GM18907 (cell line): ENCODE measurements around the gene ZMYM1.
"Not testable (repeated sequence)": the region's sequence is repeated elsewhere in the genome, so short reads cannot be mapped to it uniquely, and the experiment has no call there.

Experiments used
- ATAC-seq: cut with Tn5 transposase; IDR thresholded peaks from one replicate; pipeline ENCODE4 v1.9.1; 2021; ENCODE audit warnings: mild to moderate bottlenecking, moderate library complexity; ENCODE audit not compliant: unreplicated experiment

Gene ZMYM1

DNA sequence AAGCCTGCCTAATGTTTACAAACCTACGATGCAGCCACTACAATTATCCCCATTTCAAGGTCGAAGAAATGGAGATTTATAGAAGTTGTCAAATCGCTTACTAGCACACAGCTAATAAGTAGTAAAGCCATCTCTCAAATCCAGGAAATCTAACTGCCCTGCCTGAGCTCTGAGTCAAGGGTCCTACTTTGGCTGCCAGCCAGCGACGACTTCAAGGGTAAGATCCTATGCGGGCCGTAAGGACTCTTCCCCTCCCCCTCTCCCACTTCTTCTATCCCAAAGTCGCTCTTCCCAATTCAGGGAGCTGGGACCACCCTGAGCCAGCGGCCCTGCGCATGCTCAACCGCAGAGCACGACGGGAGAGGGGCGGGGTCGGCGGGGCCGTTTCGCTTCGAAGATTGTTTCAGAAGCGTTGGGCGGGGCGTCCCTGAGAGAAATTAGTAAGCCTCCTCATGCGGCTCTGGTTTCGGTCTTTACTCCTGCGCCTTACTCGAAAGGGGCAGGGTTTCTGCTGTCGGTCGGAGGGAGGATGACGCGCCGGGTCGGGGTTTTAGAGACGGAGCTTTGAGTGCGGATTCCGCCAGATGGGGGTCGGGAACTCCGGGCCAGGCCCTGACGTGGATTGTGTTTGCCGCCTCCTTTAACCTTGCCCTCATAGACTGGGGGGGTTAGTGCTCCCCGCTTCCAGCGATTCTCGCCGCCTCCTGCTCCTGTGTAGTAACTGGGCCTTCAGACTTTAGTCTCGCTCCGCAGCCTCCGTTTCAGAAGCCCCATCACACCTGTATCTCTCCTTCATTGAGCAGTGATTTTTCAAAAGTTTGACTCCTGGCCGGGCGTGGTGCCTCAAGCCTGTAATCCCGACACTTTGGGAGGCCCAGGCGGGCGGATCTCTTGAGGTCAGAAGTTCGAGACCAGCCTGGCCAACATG, at the start of gene ZMYM1:
Gene ZMYM1, plus strand, starts transcription at position 383 of the 928 bp plus-strand sequence. CDS start 14,603 bp downstream, outside the sequence.
- ATAC-seq, result peak; percentile 91

DNA sequence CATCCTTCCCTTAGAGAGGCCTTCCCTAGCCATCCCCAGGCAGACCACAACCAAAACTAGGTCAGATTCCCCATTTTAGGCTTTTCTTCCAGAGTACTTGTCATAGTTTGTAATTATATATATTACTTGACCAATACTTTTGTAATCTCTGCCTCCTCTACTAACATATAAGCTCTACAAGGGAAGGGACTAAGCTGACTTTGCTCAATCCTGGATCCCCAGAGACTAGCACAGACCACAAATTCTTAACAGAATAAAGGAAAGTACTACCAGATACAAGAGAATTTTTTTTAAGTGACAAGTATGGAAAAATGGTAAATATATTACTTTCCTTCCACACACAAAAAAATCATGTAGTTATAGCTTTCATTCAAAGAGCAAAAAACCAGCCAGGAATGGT, 49.4 kb upstream of the ZMYM1 start:
- no peak for ATAC-seq

DNA sequence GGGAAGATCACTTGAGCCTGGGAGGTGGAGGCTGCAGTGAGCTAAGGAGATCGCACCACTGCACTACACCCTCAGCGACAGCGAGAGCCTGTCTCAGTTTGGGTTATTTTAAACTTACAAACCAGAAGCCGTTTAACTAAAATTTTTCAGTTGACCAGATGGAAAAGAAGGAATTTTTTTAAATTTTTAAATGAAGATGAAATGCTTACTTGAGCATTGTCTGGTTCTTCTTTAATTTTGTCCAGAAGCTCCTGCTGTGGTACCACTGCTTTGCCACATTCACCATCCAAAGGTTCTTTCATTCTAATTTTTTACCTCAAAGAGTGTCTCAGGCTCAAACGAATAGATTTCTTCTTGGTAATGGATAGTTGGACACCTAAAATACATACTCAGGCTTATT, 48.8 kb upstream of the ZMYM1 start:
- no peak for ATAC-seq

DNA sequence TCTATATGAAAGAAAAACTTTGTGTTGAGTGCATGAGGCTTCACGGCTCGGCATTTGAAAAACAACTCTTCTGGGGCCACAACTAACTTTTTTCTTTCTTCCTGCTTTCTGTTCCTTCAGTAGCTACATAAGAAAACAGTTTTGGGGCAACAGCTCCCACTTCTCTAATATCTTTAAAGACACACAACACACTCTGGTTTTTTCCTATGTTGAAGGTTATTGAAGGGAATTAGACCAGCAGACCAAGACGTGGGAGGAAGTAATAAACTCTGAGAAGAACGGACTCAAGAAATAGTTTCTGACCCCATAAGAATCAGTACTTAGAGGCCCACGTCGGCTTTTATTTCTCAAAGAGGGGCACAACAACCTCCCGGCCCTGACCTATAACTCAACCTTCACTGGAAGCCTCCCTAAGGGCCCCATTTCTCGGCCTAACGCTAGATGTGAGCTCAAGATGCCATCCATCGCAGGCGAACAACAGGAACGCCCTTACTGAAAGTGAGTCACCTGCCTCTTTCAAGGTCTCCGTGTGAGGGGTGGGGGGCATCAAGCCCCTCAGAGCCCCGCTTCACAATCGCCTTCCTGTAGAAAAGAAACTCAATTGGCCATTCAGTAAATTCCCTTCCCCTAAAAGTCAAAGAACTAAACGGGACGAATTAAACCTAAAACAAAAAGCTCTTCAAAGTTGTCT, 48.3 kb upstream of the ZMYM1 start:
- peak; percentile 34 for ATAC-seq

DNA sequence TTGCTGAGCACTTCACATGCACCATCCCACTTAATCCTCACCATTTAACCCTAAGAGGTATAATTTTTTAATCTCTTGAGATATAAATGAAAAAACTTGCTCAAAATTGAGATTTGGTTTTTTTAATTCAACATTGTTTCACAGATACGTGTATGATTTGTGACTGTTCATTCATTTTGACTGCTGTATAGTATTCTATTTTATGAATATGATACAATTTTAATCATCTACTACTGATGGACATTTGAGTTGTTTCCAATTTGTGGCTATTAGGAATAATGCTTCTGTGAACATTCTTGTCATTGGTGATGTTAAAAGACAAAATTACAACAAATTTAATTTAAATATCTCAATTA, 46.8 kb upstream of the ZMYM1 start:
- ATAC-seq, result no peak

DNA sequence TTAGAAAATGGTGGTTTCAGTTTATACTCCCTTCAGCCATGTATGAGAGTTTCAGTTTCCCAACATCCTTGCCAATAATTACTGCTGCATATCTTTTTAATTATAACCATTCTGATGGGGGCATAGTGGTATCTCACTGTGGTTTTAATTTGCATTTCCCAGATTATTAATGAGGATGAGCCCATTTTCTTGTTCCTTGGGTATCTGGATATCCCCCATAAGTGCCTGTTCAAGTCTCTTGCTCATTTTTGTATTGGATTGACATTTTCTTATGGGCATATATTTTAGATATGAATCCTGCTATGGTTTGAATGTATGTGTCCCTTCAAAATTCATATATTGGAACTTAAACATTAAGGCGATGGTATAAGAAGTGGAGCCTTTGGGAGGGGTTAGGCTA, 45.8 kb upstream of the ZMYM1 start:
- ATAC-seq, result no peak

DNA sequence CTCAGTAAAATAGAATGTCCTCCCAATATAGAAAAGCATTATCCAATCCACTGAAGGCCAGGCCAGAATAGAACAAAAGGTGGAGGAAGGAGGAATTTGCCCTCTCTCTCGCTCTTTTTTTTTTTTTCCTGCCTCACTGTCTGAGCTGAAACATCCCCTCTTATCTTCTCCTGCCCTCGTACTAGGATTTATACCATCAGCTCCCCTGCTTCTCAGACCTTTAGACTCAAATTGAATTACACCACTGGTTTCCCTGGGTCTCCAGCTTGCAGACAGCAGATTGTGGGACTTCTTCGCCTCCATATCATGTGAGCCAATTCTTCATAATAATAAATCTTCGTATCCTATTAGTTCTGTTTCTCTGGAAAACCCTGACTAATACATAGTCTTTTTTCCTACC, 42.6 kb upstream of the ZMYM1 start:
- ATAC-seq, result no peak

DNA sequence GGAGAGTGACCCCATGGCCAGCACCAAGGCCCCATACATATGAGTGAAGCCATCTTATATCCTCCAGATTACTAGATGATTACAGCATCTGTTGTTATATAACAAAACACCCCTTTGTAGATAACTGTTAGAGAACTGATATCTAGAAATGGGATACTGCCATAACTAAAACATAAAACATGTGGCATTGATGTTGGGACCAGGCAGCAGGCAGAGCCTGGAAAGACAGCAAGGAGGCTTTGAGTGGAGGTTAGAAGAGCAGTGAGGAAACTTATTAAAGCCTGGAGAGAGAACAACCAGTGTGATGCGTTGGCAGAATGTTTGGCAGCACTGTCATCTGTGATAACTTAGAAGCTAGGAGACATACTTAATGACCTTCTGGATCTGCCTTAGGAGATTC, 42.0 kb upstream of the ZMYM1 start:
- ATAC-seq, result no peak

DNA sequence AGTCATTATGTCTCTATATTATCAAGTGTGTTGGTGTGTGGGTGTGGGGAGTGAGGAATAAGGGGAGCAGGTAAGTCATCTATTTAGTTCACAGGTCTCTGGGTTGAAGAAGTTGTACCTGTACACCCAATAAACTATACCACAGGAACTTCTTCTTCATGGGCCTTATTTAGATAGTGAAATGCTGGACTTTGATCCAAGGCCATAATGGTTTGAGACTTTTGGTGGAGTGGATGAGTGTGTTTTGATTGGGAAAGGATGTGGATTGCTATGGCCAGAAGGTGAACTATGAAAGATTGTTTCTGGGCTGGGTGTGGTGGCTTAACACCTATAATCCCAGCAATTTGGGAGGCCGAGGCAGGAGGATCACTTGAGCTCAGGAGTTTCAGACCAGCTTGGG, 40.5 kb upstream of the ZMYM1 start:
- ATAC-seq, result no peak

DNA sequence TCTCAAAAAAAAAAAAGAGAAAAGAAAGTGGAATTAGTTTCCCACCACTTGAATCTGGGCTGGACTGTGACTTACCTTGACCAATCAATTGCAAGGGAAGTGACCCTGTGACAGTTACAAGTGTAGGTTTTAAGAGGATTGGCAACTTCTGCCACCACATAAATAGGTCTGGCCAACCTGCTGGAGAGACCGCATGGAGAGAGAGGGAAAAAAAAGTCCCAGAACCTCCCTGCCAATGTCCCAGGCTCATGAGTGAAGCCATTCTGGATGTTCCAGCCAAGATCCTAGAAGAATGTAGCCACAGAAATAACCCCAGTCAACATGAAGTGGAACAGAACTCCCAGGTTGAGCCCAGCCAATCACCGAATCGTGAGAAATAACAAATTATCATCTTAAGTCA, 35.7 kb upstream of the ZMYM1 start:
- ATAC-seq, result no peak

DNA sequence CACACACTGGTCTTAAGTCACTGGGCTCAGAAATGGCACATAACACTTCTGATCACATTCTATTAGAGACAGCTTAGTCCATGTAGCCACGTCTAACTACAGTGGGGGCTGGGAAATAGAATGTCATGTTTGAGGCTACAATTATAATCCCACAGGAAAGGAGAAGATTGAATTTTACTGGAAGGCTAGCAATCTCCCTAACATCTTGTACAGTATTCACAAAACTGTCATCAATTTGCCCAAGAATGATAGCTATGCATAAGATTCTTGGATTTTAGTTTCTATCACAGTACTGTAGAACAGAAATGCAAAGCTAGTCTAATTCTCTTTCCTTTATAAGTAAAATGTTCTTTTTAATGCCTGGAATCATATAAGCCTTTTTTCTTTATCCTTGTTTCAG, 34.8 kb upstream of the ZMYM1 start:
- no peak for ATAC-seq

DNA sequence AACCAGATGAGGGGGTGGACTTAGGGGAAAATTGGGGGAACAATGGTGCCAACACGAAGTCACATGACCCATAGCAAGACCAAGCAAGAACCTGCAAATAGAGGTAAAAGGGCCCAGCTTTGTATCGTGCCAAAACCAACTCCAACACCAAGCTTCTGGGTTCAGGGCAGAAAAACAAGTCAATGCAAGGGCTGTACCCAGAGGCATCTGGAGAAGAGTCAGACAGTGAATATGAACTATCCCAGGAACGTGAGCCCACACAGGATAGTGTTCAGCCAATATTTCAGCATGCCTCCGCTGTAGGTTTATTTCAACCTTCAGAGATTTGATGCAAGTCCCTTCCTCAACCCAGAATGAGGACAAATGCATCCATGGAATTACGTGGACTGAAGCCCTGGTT, 32.5 kb upstream of the ZMYM1 start:
- ATAC-seq, result no peak

DNA sequence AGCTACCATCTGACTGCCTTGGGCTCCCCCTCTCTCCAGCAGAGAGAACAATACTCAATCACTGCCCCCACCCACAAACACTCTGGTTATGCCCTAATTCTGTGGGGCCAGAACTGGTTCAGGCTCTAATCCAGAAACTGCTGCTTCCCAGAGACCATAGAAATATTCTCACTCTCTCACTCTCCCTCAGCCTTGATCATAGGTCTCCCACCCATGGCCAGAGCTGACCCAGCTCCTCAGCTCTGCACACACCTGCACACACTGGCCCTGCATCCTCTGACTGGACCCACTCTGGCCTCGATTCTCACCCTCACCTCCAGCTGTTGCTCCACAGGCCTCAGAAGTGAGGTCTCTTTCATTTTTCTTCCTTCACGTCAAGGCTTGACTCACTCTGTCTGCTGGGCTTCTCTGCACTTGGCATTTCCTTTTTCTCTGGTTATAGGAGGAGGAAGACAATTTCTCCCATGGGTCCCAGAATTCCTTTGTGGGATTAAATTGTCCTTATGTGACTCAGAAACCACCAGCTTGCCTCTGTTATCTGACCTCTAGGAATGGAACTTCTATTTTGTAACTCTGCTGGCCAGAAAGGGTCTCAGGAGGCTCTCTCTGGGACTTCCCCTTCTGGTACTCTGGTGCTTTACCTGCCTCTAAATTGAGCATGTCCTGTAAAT, 31.9 kb upstream of the ZMYM1 start:
- ATAC-seq, result no peak

DNA sequence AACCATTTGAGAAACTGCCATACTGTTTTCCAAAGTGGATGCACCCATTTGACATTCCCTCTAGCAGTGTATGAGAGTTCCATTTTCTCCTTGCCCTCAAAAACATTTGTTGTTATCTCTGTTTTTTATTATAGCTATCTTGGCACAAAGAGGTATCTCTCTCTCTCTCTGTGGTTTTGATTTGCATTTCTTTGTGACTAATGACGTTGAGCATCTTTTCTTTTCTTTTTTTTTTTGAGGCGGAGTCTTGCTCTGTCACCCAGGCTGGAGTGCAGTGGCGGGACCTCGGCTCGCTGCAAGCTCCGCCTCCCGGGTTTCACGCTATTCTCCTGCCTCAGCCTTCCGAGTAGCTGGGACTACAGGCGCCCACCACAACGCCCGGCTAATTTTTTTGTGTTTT, 30.1 kb upstream of the ZMYM1 start:
- no peak for ATAC-seq

DNA sequence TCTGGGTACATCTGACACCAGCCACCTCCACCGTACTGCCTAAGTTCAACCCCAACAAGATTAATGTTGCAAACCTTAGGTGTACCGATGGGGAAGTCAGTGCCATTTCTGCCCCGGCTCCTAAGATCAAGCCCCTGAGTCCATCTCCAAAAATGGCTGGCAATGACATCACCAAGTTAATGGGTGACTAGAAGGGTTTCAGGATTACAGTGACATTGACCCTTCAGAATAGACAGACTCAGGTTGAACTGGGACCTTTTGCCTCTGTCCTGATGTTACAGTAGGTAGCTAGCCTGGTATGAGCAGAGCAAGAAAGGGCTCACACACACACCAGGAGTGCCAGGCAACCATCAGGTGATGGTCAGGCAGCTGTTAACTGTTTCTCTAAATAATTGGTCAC, 25.8 kb upstream of the ZMYM1 start:
- no peak for ATAC-seq

DNA sequence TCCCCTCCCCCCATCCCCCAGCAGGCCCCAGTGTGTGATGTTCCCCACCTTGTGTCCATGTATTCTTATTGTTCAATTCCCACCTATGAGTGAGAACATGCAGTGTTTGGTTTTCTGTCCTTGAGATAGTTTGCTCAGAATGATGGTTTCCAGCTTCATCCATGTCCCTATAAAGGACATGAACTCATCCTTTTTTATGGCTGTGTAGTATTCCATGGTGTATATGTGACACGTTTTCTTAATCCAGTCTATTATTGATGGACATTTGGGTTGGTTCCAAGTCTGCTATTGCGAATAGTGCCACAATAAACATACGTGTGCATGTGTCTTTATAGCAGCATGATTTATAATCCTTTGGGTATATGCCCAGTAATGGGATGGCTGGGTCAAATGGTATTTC, 24.9 kb upstream of the ZMYM1 start:
- ATAC-seq, result not testable (repeated sequence)

DNA sequence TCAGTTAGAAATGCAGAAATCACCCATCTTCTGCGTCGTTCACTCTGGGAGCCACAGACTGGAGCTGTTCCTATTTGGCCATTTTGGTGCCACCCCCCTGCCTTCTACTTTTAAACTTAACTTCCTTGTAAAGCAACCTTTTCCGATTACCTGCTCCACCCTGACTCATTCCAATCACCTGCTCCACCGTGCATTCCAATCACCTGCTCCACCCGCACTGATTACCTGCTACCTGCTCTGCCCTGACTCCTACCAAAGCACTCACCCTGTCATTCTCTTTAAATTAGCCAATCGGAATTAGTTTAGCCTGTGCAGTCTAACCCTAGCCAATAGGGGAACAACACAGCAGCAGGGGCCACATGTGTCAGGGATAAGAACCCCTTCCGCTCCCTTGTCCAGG, 20.9 kb upstream of the ZMYM1 start:
- ATAC-seq, result not testable (repeated sequence)

DNA sequence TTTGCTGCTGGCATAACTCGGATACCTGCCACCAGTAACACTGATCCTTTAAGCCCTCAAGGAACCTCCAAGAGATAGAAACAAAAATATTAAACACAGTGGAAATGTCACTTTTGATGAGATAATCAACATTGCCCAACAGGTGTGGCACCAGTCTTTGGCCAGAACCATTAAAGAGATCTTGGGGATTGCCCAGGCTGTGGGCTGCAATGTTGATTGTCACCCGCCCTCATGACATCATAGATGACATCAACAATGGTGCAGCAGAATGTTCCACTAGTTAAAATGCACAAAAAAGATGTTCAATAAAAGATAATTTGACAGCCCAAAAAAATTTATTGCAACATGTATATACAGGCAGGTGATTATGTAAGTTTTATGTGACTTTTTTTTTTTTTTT, 20.2 kb upstream of the ZMYM1 start:
- no peak for ATAC-seq

DNA sequence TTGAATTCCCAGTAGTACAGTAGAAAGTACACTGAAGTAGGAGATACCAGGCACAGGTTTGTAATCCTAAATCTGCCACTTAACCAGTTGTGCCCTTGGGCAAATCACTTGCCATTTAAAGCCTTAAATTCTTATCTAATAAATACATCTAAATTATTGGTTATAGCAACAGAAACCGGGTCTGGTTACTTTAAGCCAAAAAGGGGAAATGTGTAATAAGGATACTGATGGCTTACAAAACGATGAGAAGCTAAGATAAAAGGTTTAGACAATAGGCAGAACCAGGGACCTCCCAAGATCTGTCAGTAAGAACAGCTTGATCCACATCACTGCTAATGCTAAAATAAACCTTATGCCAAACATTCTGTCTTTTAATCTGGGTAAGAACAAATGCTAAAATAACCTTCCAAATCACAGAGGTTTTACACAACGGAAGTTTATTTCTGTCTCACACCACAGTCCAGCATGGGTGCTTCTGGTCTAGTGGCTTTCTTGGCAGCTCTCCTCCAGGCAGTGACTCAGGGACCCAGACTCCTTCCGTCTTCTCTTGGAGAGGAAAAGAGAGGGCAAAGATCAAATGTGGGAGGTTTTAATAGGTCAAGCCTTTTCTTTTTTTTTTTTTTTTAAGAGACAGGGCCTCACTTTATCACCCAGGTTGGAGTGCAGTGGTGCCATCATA, 16.5 kb upstream of the ZMYM1 start:
- ATAC-seq, result no peak

DNA sequence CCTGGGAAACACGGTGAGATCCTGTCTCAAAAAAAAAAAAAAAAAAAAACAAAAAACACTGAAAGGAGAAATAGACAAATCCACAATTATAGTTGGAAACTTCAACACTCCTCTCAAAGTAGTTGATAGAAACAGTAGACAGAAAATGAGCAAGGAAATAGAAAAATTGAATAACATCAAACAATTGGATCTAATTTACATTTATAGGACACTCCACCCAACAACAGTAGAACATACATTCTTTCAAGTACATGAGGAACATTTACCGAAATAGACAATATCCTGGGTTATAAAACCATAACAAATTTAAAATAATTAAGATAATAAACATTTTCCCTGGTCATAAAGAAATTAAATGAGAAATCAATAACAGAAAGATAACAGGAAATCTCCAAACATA, 14.9 kb upstream of the ZMYM1 start:
- no peak for ATAC-seq

DNA sequence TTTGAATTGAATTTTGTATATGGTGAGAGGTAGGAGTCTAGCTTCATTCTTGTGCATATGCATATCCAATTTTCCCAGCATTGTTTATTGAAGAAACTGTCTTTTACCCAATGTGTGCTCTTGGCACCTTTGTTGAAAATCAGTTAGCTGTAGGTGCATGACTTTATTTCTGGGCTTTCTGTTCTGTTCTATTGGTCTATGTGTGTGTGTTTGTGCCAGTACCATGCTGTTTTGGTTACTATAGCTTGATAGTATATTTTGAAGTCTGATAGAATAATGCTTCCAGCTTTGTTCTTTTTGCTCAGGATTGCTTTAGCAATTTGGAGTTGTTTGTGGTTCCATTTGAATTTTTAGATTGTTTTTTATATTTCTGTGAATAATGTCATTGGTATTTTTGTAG, 9.4 kb upstream of the ZMYM1 start:
- ATAC-seq, result no peak
